H1 (cell line): Measurements from ENCODE around the gene UEVLD. TPM values are rescaled to one million over a fixed set of nuclear protein-coding genes. Genes with fewer than 3 reads are reported as not detected.

Source experiments
- CTCF ChIA-PET: fragments of 300-600 bp; sonication (Branson Sonifier 250); formaldehyde crosslinking; loops from one replicate; lab custom pipeline; 2021; ENCODE audit not compliant: partially characterized antibody; lab: Charles Lee
- POLR2A ChIA-PET: fragments of 300-600 bp; sonication (Branson Sonifier 250); formaldehyde crosslinking; loops from one replicate; lab custom pipeline; 2021; ENCODE audit warnings: inconsistent platforms; ENCODE audit not compliant: partially characterized antibody; lab: Charles Lee
- DNase-seq, 2 experiments: peaks; one replicate each; pipeline versions ENCODE4 v3.0.0 to v3.0.0-alpha.2; 2010 to 2022; ENCODE audit warnings: low spot score in 2 of 2, low read depth in 1 of 2, mixed read lengths in 1 of 2
- FAIRE-seq: peaks from 2 replicates; lab custom pipeline; 2011; peaks lifted over from hg19 to GRCh38; lab: Jason Lieb, UNC
- H2AFZ ChIP-seq: 2 replicates; pipeline ENCODE4 v1.8.1; 2012; ENCODE audit warnings: low read length, inconsistent platforms
- H2AK5ac ChIP-seq: 2 replicates; pipeline ENCODE4 v1.6.1; 2013; ENCODE audit warnings: low read depth, low read length
- H2BK120ac ChIP-seq: replicated peaks from 2 replicates; pipeline ENCODE3; 2013; ENCODE audit warnings: low read depth, low read length, inconsistent platforms
- H2BK12ac ChIP-seq: 2 replicates; pipeline ENCODE4 v1.6.1; 2013; ENCODE audit warnings: low read depth, low read length
- H2BK15ac ChIP-seq: 2 replicates; pipeline ENCODE4 v1.6.1; 2013; ENCODE audit warnings: low read length
- H2BK20ac ChIP-seq: 2 replicates; pipeline ENCODE4 v1.6.1; 2013; ENCODE audit warnings: low read length
- H2BK5ac ChIP-seq: 2 replicates; pipeline ENCODE4 v1.6.1; 2013; ENCODE audit warnings: low read depth, low read length
- H3K14ac ChIP-seq: 2 replicates; pipeline ENCODE4 v1.6.1; 2013; ENCODE audit warnings: inconsistent platforms; ENCODE audit not compliant: insufficient read length
- H3K18ac ChIP-seq: 2 replicates; pipeline ENCODE4 v1.6.1; 2013; ENCODE audit warnings: low read length; ENCODE audit errors: extremely low read depth
- H3K23ac ChIP-seq: 2 replicates; pipeline ENCODE4 v1.6.1; 2013; ENCODE audit warnings: inconsistent platforms; ENCODE audit not compliant: insufficient read length
- H3K23me2 ChIP-seq: 2 replicates; pipeline ENCODE4 v1.6.1; 2013; ENCODE audit warnings: low read depth, low read length
- H3K27ac ChIP-seq: 2 replicates; pipeline ENCODE4 v1.6.1; 2011; ENCODE audit warnings: low read depth, low read length, inconsistent platforms
- H3K27me3 ChIP-seq, 4 experiments: replicated peaks in 1 of 4; 1 replicate in 1 of 4; 2 replicates in 3 of 4; pipeline versions ENCODE4 v1.6.1 to v1.8.1; 2011 to 2013; ENCODE audit warnings: low read length in 3 of 4, mild to moderate bottlenecking in 3 of 4, inconsistent platforms in 2 of 4, mixed read lengths in 2 of 4, moderate library complexity in 1 of 4; ENCODE audit not compliant: control insufficient read depth in 3 of 4, insufficient read depth in 3 of 4; ENCODE audit errors: extremely low read depth in 1 of 4
- H3K36me3 ChIP-seq, 4 experiments: 2 replicates each; pipeline versions ENCODE4 v1.6.1 to v1.8.1; 2011 to 2013; ENCODE audit warnings: mild to moderate bottlenecking in 4 of 4, low read length in 3 of 4, moderate library complexity in 2 of 4, control low read depth in 1 of 4, inconsistent platforms in 1 of 4; ENCODE audit not compliant: insufficient read depth in 4 of 4, control insufficient read depth in 2 of 4
- H3K4ac ChIP-seq: replicated peaks from 2 replicates; pipeline ENCODE3; 2013; ENCODE audit warnings: low read length, low read depth, mixed read lengths, inconsistent platforms; ENCODE audit not compliant: insufficient read length
- H3K4me1 ChIP-seq, 4 experiments: replicated peaks in 1 of 4; 1 replicate in 1 of 4; 2 replicates in 3 of 4; pipeline versions ENCODE4 v1.6.1 to v1.8.1; 2011 to 2013; ENCODE audit warnings: low read length in 3 of 4, inconsistent platforms in 2 of 4, mixed read lengths in 1 of 4; ENCODE audit not compliant: insufficient read depth in 4 of 4, control insufficient read depth in 3 of 4
- H3K4me2 ChIP-seq, 2 experiments: 2 replicates each; pipeline versions ENCODE4 v1.6.1 to v1.8.1; 2011 to 2013; ENCODE audit warnings: low read depth in 2 of 2, low read length in 2 of 2, control low read depth in 1 of 2, inconsistent platforms in 1 of 2, mild to moderate bottlenecking in 1 of 2; ENCODE audit not compliant: insufficient read depth in 1 of 2
- H3K4me3 ChIP-seq, 4 experiments: fragments of 200-600, 300-600 bp in 1 of 4; sonication (generic), shearing (Covaris generic), sonication (Bioruptor Twin) in 1 of 4; 2 replicates each; pipeline versions ENCODE4 v1.5.1 to v1.8.1; 2011 to 2016; ENCODE audit warnings: low read length in 4 of 4, low read depth in 3 of 4, control low read depth in 2 of 4, inconsistent platforms in 2 of 4, mild to moderate bottlenecking in 2 of 4, mixed read lengths in 1 of 4, moderate library complexity in 1 of 4; ENCODE audit not compliant: insufficient read depth in 2 of 4; ENCODE audit errors: extremely low read depth in 1 of 4
- H3K56ac ChIP-seq: replicated peaks from 2 replicates; pipeline ENCODE3; 2013; ENCODE audit warnings: low read depth, mild to moderate bottlenecking, mixed read lengths, low read length, inconsistent platforms; ENCODE audit not compliant: insufficient read length
- H3K79me1 ChIP-seq: 2 replicates; pipeline ENCODE4 v1.6.1; 2013; ENCODE audit warnings: low read depth, low read length, control low read depth
- H3K79me2 ChIP-seq, 2 experiments: 2 replicates each; pipeline versions ENCODE4 v1.6.1 to v1.8.1; 2012 to 2013; ENCODE audit warnings: low read length in 2 of 2, mild to moderate bottlenecking in 2 of 2, inconsistent platforms in 1 of 2; ENCODE audit not compliant: insufficient read depth in 2 of 2, control insufficient read depth in 1 of 2
- H3K9ac ChIP-seq, 4 experiments: replicated peaks in 1 of 4; 1 replicate in 1 of 4; 2 replicates in 3 of 4; pipeline versions ENCODE4 v1.6.1 to v1.8.1; 2011 to 2013; ENCODE audit warnings: low read depth in 3 of 4, low read length in 3 of 4, control low read depth in 2 of 4, mild to moderate bottlenecking in 2 of 4, moderate library complexity in 2 of 4, inconsistent platforms in 1 of 4; ENCODE audit errors: extremely low read depth in 1 of 4
- H3K9me3 ChIP-seq, 2 experiments: 2 replicates each; pipeline versions ENCODE4 v1.6.1 to v1.8.1; 2012 to 2013; ENCODE audit warnings: mild to moderate bottlenecking in 2 of 2, moderate library complexity in 2 of 2, control low read depth in 1 of 2, inconsistent platforms in 1 of 2, low read depth in 1 of 2, low read length in 1 of 2, mixed read lengths in 1 of 2; ENCODE audit not compliant: insufficient read depth in 2 of 2
- H4K20me1 ChIP-seq, 2 experiments: replicated peaks in 1 of 2; 2 replicates each; pipeline versions ENCODE3 to v1.8.1; 2011 to 2013; ENCODE audit warnings: inconsistent platforms in 2 of 2, low read length in 2 of 2, mild to moderate bottlenecking in 1 of 2; ENCODE audit not compliant: insufficient read depth in 2 of 2, control insufficient read depth in 1 of 2
- H4K5ac ChIP-seq: 2 replicates; pipeline ENCODE4 v1.6.1; 2013; ENCODE audit warnings: low read length, low read depth, mixed read lengths, inconsistent platforms; ENCODE audit not compliant: insufficient read length
- H4K8ac ChIP-seq: 2 replicates; pipeline ENCODE4 v1.8.0; 2013; ENCODE audit warnings: mild to moderate bottlenecking, moderate library complexity, low read length, inconsistent platforms; ENCODE audit not compliant: insufficient read depth; ENCODE audit errors: extremely low read depth
- H4K91ac ChIP-seq: replicated peaks from 2 replicates; pipeline ENCODE3; 2013; ENCODE audit warnings: low read length, mixed read lengths, inconsistent platforms; ENCODE audit not compliant: insufficient read length
- ASH2L ChIP-seq: fragments of 200-600, 300-600 bp; sonication (generic); IDR thresholded peaks from one replicate; pipeline ENCODE4 v1.7.1; 2017; ENCODE audit warnings: low read length
- GABPA ChIP-seq: IDR thresholded peaks from 2 replicates; pipeline ENCODE4 v1.6.1; 2011; ENCODE audit warnings: mild to moderate bottlenecking, low read length, moderate library complexity, borderline replicate concordance; ENCODE audit not compliant: insufficient read depth
- HDAC2 ChIP-seq, 2 experiments: fragments of 300-600 bp in 1 of 2; sonication (generic) in 1 of 2; IDR thresholded peaks; 2 replicates each; pipeline ENCODE4 v1.6.1; 2011 to 2012; ENCODE audit warnings: low read depth in 2 of 2, low read length in 2 of 2, mild to moderate bottlenecking in 2 of 2, moderate library complexity in 2 of 2, borderline replicate concordance in 1 of 2, inconsistent platforms in 1 of 2
- HDAC6 ChIP-seq: IDR thresholded peaks from one replicate; pipeline ENCODE4 v1.7.1; 2012; ENCODE audit warnings: low read depth, mild to moderate bottlenecking, inconsistent platforms, low read length, moderate library complexity
- JUN ChIP-seq: IDR thresholded peaks from 2 replicates; pipeline ENCODE4 v1.6.1; 2011; ENCODE audit warnings: low read depth, mild to moderate bottlenecking, improper control_type of control experiment, low read length
- KDM4A ChIP-seq: IDR thresholded peaks from one replicate; pipeline ENCODE4 v1.7.1; 2012; ENCODE audit warnings: low read depth, mild to moderate bottlenecking, moderate library complexity, low read length, inconsistent platforms; ENCODE audit not compliant: severe bottlenecking
- MAFK ChIP-seq: IDR thresholded peaks from 2 replicates; pipeline ENCODE4 v1.6.1; 2012; ENCODE audit warnings: low read depth, mild to moderate bottlenecking, improper control_type of control experiment, low read length
- POLR2A ChIP-seq, 2 experiments: IDR thresholded peaks; 1 replicate in 1 of 2; 2 replicates in 1 of 2; pipeline ENCODE4 v1.6.1; 2011; ENCODE audit warnings: low read depth in 2 of 2, low read length in 2 of 2, mild to moderate bottlenecking in 2 of 2; ENCODE audit errors: control extremely low read depth in 1 of 2
- POLR2AphosphoS5 ChIP-seq: IDR thresholded peaks from 2 replicates; pipeline ENCODE4 v1.6.1; 2011; ENCODE audit warnings: low read depth, low read length
- RFX5 ChIP-seq: IDR thresholded peaks from 2 replicates; pipeline ENCODE4 v1.6.1; 2011; ENCODE audit warnings: low read depth, low read length, improper control_type of control experiment, borderline replicate concordance
- TAF1 ChIP-seq: IDR thresholded peaks from 2 replicates; pipeline ENCODE4 v1.6.1; 2011; ENCODE audit warnings: mild to moderate bottlenecking, low read depth, low read length
- WGBS, 2 experiments: shearing (Covaris generic) in 1 of 2; methylation state at CpG; one replicate each; pipeline versions ENCODE4 v1.1.6 to v1.1.7; 2013 to 2015; ENCODE audit warnings: low lambda C conversion rate in 2 of 2, mixed read lengths in 2 of 2, inconsistent platforms in 1 of 2, low coverage in 1 of 2, missing lambda C conversion rate in 1 of 2; ENCODE audit not compliant: insufficient replicate concordance in 2 of 2, insufficient coverage in 1 of 2, insufficient read length in 1 of 2; ENCODE audit errors: extremely low coverage in 1 of 2, missing lambda C conversion rate in 1 of 2; 5-methylcytosine and 5-hydroxymethylcytosine counted together
- polyA plus RNA-seq, 7 experiments: library from polyadenylated mRNA; depleted of rRNA in 3 of 7; stranded (reverse) in 5 of 7; unstranded in 2 of 7; fragments of >200 nt in 5 of 7; fragments of 200-250 nt in 2 of 7; gene quantifications; 1 replicate in 5 of 7; 2 replicates in 1 of 7; 4 replicates in 1 of 7; pipeline versions ENCODE4 v1.2.1 to v1.2.3, GENCODE V29; 2011 to 2013; ENCODE audit warnings: missing spikeins in 2 of 7, mixed read lengths in 2 of 7
- total RNA-seq: library from RNA; stranded (reverse); fragmentation: NEBNext Ultra II Directional; extraction: Animal tissue kit (Norgen Biotek cat#: 25700); gene quantifications from 2 replicates; pipeline ENCODE4 v1.2.1, GENCODE V29; 2021

UEVLD gene
- total and polyA plus RNA-seq, 2 of the 8 experiments (the other 6 are each of a cell fraction or from before 2014, with no cell fraction given): 4.1 to 7.3 TPM

GRCh38 chr11:18548001-18548400 is 40.5 kb downstream of the UEVLD start:
- Histone ChIP-seq H2BK5ac (no peak overlapping the region), H4K20me1 (peaks cover 0 to 4% of the 10 kb centered on the region in 2 experiments), H4K5ac (no peak overlapping the region), H2BK120ac (no peak overlapping the region), H3K4ac (no peak overlapping the region), H3K4me3 (no peak overlapping the region), H3K14ac (no peak overlapping the region), H3K27me3 (no peaks in the 10 kb centered on the region), H3K79me2 (no peaks in the 10 kb centered on the region), H3K36me3 (no peaks in the 10 kb centered on the region; a peak in 1 of 8 replicates), H3K79me1 (no peaks in the 10 kb centered on the region), H2BK12ac (no peak overlapping the region), H3K27ac (no peak overlapping the region), H3K9me3 (no peaks in the 10 kb centered on the region), H4K91ac (no peak overlapping the region), H3K56ac (no peak overlapping the region), H3K4me1 (no peaks in the 10 kb centered on the region), H2BK20ac (no peak overlapping the region), H3K18ac (no peak overlapping the region), H3K23me2 (no peaks in the 10 kb centered on the region), H2BK15ac (no peak overlapping the region), H3K23ac (no peak overlapping the region), H2AK5ac (no peak overlapping the region), H4K8ac (no peak overlapping the region), H3K4me2 (no peak overlapping the region), H2AFZ (no peak overlapping the region), H3K9ac (no peak overlapping the region)
- no peak for FAIRE-seq
- DNase-seq: no peak
- ChIA-PET POLR2A (no interaction called here), CTCF (interaction anchor here (0.8 to 1.4 kb wide), 2 partner anchors 10 to 304 kb away, joined by 3 read pairs; no protein-coding TSS in a partner anchor)
- TF ChIP-seq POLR2AphosphoS5: no peak
- no peak for TF ChIP-seq JUN
- TF ChIP-seq HDAC2 (IDR thresholded peaks at IDR 0.05; ENCODE audit: borderline replicate concordance in 1 of 2, low read depth in 2 of 2, low read length in 2 of 2): no peak
- no peak for TF ChIP-seq POLR2A (IDR thresholded peaks at IDR 0.05; ENCODE audit: control extremely low read depth in 1 of 2, low read depth in 2 of 2, low read length in 2 of 2)
- no peak for TF ChIP-seq KDM4A
- no peak for TF ChIP-seq ASH2L
- no peak for TF ChIP-seq RFX5
- no peak for TF ChIP-seq MAFK
- TF ChIP-seq GABPA: no peak
- no peak for TF ChIP-seq TAF1
- TF ChIP-seq HDAC6: no peak
- WGBS, 2 experiments: 83% methylated on average over 2 of the region's 2 CpGs; no CpG with 5 or more reads in 1 of the 2 experiments
